ENCODE data around the gene ZDHHC14. TPM values are rescaled to one million over a fixed set of nuclear protein-coding genes. Genes with fewer than 3 reads are reported as not detected.

Gene ZDHHC14
- total and polyA plus RNA-seq, 8 donors, result 8.2 to 33.2 (median 25.8) TPM

DNA sequence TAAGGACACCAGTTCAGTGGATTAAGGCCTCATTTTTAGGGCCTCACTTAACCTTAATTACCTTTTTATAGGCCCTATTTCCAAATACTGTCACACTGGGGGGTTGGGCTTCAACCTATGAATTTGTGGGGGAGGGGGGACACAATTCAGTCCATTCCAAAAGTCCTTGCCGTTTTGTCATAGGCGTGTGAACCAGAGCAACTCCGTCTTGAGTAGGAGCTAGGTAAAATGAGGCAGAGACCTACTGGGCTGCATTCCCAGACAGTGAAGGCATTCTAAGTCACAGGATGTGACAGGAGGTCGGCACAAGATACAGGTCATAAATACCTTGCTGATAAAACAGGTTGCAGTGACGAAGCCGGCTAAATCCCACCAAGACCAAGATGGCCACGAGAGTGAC is 328.6 kb downstream of the ZDHHC14 start:
- no peaks in the 10 kb centered on the region for H3K36me3 ChIP-seq
- no peak for DNase-seq
- TF ChIP-seq CTCF (IDR thresholded peaks at IDR 0.05), result no peak
- no peaks in the 10 kb centered on the region for H3K27me3 ChIP-seq
- no peaks in the 10 kb centered on the region for H3K4me1 ChIP-seq
- H3K27ac ChIP-seq, result no peak overlapping the region
- intact Hi-C loops (cut with DNase I), result no loop called here
- ATAC-seq, result no peak
- no peak overlapping the region for H3K4me3 ChIP-seq
- no peaks in the 10 kb centered on the region for H3K9me3 ChIP-seq

GRCh38 chr6:157710604-157711003 is 329.6 kb downstream of the ZDHHC14 start:
- DNase-seq (no peak), ATAC-seq (no peak)
- intact Hi-C loops (cut with DNase I), result no loop called here
- no peak overlapping the region for H3K4me3 ChIP-seq
- no peaks in the 10 kb centered on the region for H3K36me3 ChIP-seq
- H3K27me3 ChIP-seq, result no peaks in the 10 kb centered on the region
- no peaks in the 10 kb centered on the region for H3K4me1 ChIP-seq
- no peak overlapping the region for H3K27ac ChIP-seq
- TF ChIP-seq CTCF (IDR thresholded peaks at IDR 0.05), result no peak
- H3K9me3 ChIP-seq, result no peaks in the 10 kb centered on the region

DNA sequence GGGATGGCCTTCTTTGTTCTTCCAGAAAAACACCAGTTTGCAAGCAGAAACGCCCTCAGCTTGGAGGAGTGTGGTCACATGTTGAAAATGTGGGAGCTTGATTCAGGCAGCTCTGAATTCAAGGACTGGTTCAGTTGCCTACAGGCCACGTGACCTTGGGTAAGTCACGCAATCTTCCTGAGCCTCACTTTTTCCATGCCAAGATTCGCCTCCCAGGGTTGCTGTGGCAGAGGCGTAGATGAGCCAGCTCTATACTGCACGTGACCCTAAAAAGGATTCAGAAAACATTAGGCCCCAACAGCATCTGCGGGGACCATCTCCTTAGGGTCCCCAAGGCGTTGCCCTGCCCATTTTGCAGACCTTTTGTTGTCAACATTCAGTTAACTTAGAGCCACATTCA is 330.1 kb downstream of the ZDHHC14 start:
- DNase-seq (no peak), ATAC-seq (no peak)
- no peak for TF ChIP-seq CTCF (IDR thresholded peaks at IDR 0.05)
- Histone ChIP-seq H3K4me1 (peaks cover 0 to 2% of the 10 kb centered on the region in 2 donors), H3K9me3 (no peaks in the 10 kb centered on the region), H3K27ac (no peak overlapping the region), H3K4me3 (no peak overlapping the region), H3K36me3 (no peaks in the 10 kb centered on the region), H3K27me3 (no peaks in the 10 kb centered on the region)
- intact Hi-C loops (cut with DNase I), result no loop called here

DNA sequence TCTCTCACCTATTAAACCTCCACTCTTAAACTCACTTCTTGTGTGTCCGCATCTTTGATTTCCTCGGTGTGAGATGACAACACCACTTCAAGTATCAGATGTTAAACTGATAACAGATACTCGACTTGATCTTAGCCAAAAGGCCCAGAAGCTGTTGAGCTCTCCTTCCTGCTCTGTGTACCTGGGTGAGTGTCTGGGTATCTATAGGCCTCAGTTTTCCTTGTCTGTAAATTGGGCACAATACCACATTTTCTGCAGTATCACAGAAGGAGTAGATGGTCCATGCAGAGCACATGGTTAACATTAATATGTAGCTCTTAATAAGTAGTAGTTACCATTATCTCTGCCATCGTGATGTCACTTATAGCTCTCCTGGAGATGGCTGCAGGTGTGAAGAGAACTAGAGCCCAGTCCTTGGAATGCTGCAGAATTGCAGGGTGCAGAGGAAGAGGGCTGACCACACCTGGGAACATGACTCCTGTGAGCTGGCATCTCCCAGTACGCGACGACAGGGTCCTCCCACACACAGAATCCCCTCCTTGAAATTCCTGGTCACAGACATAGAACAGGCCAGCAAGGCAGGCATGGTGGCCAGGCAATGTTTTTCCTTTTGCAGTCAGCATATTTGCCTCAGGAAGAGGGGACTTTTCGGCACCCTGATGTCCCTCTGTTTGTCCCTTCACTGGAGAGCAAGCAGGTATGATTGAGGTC is 331.8 kb downstream of the ZDHHC14 start:
- H3K4me1 ChIP-seq, result peaks cover 0 to 4% of the 10 kb centered on the region in 2 donors
- intact Hi-C loops (cut with DNase I), result no loop called here
- H3K36me3 ChIP-seq, result no peaks in the 10 kb centered on the region
- H3K4me3 ChIP-seq, result no peak overlapping the region
- no peak for TF ChIP-seq CTCF (IDR thresholded peaks at IDR 0.05)
- H3K27ac ChIP-seq, result no peak overlapping the region
- no peaks in the 10 kb centered on the region for H3K9me3 ChIP-seq
- DNase-seq, result no peak
- peaks cover 0 to 2% of the 10 kb centered on the region in 2 donors for H3K27me3 ChIP-seq
- no peak for ATAC-seq

DNA sequence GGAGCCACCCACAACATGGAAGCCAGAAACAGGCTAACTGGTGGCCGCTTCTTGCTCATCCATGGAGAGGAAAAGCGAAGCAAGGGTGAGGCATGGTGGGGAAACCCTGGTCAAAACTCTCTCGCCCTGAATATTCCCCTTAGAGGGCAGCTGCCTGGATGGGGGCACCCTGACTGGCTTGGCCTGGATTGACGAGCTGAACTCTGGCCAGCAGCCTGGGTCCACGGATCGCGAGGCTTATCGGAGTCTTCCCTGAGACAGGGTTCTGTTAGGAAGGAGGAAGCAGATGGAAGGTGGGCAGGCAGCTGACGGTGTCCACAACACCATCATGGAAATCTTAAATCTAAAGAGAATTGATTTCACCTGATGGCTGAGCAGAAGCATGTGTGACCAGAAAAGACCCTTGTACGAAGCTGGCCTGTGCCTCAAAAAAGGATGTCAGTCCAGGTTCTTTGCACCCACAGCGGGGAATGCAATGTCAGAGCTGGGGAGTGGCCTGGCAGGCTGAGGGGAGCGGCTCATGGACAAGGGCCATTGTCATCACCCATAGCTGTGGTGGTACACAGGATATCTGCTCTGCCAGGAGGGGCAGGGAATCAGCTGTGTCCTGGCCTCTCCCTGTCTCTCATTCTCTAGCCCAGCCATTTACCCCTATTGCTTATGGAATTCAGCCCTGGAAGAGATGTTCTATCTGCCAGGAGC is 332.6 kb downstream of the ZDHHC14 start:
- intact Hi-C loops (cut with DNase I), result no loop called here
- Histone ChIP-seq H3K4me1 (peaks cover 0 to 4% of the 10 kb centered on the region in 2 donors), H3K36me3 (no peaks in the 10 kb centered on the region), H3K27ac (no peak overlapping the region), H3K27me3 (peaks cover 0 to 6% of the 10 kb centered on the region in 2 donors), H3K4me3 (no peak overlapping the region), H3K9me3 (no peaks in the 10 kb centered on the region)
- no peak for TF ChIP-seq CTCF (IDR thresholded peaks at IDR 0.05)
- DNase-seq, result no peak
- ATAC-seq, result no peak

Data from left lung (tissue), 10 donors.